Panc1 (cell line): ENCODE measurements around the gene PPFIA4.

Source experiments
- CTCF ChIP-seq: fragments of 450-650 bp; IDR thresholded peaks from 2 replicates; pipeline ENCODE4 v1.5.1; 2017; ENCODE audit warnings: mild to moderate bottlenecking
- POLR2AphosphoS5 ChIP-seq: IDR thresholded peaks from 2 replicates; pipeline ENCODE4 v1.6.1; 2012; ENCODE audit warnings: mild to moderate bottlenecking, low read depth, low read length, moderate library complexity
- TCF7L2 ChIP-seq: IDR thresholded peaks from 2 replicates; pipeline ENCODE4 v1.6.1; 2011; ENCODE audit warnings: mild to moderate bottlenecking, low read depth, low read length, inconsistent platforms

GRCh38 chr1:202982715-202983430, 43.4 kb upstream of the PPFIA4 start:
- TF ChIP-seq CTCF: no peak
- no peak for TF ChIP-seq POLR2AphosphoS5
- no peak for TF ChIP-seq TCF7L2
